ENCODE data around the gene SPTLC1. TPM values are rescaled to one million over a fixed set of nuclear protein-coding genes. Genes with fewer than 3 reads are reported as not detected.
"Not testable (repeated sequence)": the region's sequence is repeated elsewhere in the genome, so short reads cannot be mapped to it uniquely, and the experiment has no call there.

SPTLC1 gene
- total RNA-seq, 4 donors from 2014 or later = 124 to 132 (median 127) TPM

GRCh38 chr9:92019658-92020057, 95.6 kb downstream of the SPTLC1 start:
- Histone ChIP-seq H3K27me3 (no peaks in the 10 kb centered on the region), H3K4me3 (replicated peaks in 1 of 3) (no peak overlapping the region), H3K36me3 (no peaks in the 10 kb centered on the region), H3K4me1 (no peaks in the 10 kb centered on the region), H3K9me3 (no peaks in the 10 kb centered on the region), H3K27ac (no peak overlapping the region)
- intact Hi-C loops (cut with DNase I) = no loop called here
- WGBS, 2 donors = 68 to 76% methylated on average over 3 to 5 of the region's 5 CpGs
- DNase-seq = no peak
- TF ChIP-seq CTCF (IDR thresholded peaks at IDR 0.05) (no peak), POLR2A (IDR thresholded peaks at IDR 0.05) (no peak)

GRCh38 chr9:92010705-92011536, 104.3 kb downstream of the SPTLC1 start:
- no peak overlapping the region for H3K4me3 ChIP-seq (replicated peaks in 1 of 3)
- H3K9me3 ChIP-seq = no peaks in the 10 kb centered on the region
- 55 to 75% methylated on average over 2 of the region's 2 CpGs for WGBS, 2 donors

GRCh38 chr9:92010253-92010652, 105.0 kb downstream of the SPTLC1 start:
- H3K36me3 ChIP-seq; DNase-seq; intact Hi-C loops (cut with DNase I); H3K9me3 ChIP-seq; H3K27me3 ChIP-seq; H3K4me1 ChIP-seq; H3K27ac ChIP-seq; H3K4me3 ChIP-seq (replicated peaks in 1 of 3): not testable (repeated sequence)
- 77% methylated on average over 8 of the region's 8 CpGs for WGBS, 2 donors

More at GRCh38 chr9:92010705-92011536, 104.3 kb downstream of the SPTLC1 start:
- intact Hi-C loops (cut with DNase I) = no loop called here
- Histone ChIP-seq H3K27ac (no peak overlapping the region), H3K27me3 (no peaks in the 10 kb centered on the region), H3K36me3 (no peaks in the 10 kb centered on the region), H3K4me1 (no peaks in the 10 kb centered on the region)
- DNase-seq = no peak
- TF ChIP-seq CTCF (IDR thresholded peaks at IDR 0.05) (no peak), POLR2A (IDR thresholded peaks at IDR 0.05) (no peak)

GRCh38 chr9:92008041-92008440, 107.2 kb downstream of the SPTLC1 start:
- no peak for TF ChIP-seq POLR2A (IDR thresholded peaks at IDR 0.05)
- TF ChIP-seq CTCF (IDR thresholded peaks at IDR 0.05) = no peak
- Histone ChIP-seq H3K4me3 (replicated peaks in 1 of 3) (no peak overlapping the region), H3K27ac (no peak overlapping the region), H3K4me1 (no peaks in the 10 kb centered on the region), H3K27me3 (no peaks in the 10 kb centered on the region), H3K36me3 (no peaks in the 10 kb centered on the region), H3K9me3 (no peaks in the 10 kb centered on the region)
- DNase-seq = no peak
- 76 to 77% methylated on average over 2 of the region's 2 CpGs for WGBS, 2 donors
- intact Hi-C loops (cut with DNase I) = no loop called here

GRCh38 chr9:92004045-92004392, 111.2 kb downstream of the SPTLC1 start:
- H3K27ac ChIP-seq = no peak overlapping the region
- no peak overlapping the region for H3K4me3 ChIP-seq (replicated peaks in 1 of 3)
- WGBS, 2 donors = 74 to 82% methylated on average over 12 to 13 of the region's 13 CpGs
- no peaks in the 10 kb centered on the region for H3K27me3 ChIP-seq
- H3K9me3 ChIP-seq = no peaks in the 10 kb centered on the region
- no peak for TF ChIP-seq POLR2A (IDR thresholded peaks at IDR 0.05)
- no peak for TF ChIP-seq CTCF (IDR thresholded peaks at IDR 0.05)
- H3K4me1 ChIP-seq = no peaks in the 10 kb centered on the region
- H3K36me3 ChIP-seq = no peaks in the 10 kb centered on the region
- no peak for DNase-seq
- intact Hi-C loops (cut with DNase I) = no loop called here
